A549 (cell line): ENCODE measurements around the gene TRIM71.

Experiments
- CBX2 ChIP-seq: fragments of 200-600 bp; sonication (generic); IDR thresholded peaks from 2 replicates; pipeline ENCODE4 v1.6.1; 2016; ENCODE audit warnings: low read depth, mild to moderate bottlenecking, borderline replicate concordance
- CHD2 ChIP-seq: fragments of 150-350 bp; IDR thresholded peaks from 2 replicates; pipeline ENCODE4 v1.6.1; 2014; ENCODE audit warnings: low read length; ENCODE audit not compliant: partially characterized antibody
- CHD4 ChIP-seq: fragments of 200-600 bp; sonication (generic); IDR thresholded peaks from 2 replicates; pipeline ENCODE4 v1.6.1; 2016; ENCODE audit warnings: antibody characterized with exemption, mild to moderate bottlenecking, borderline replicate concordance
- EP300 ChIP-seq, 2 experiments: fragments of >200 bp; sonication (Bioruptor Twin); formaldehyde crosslinking; IDR thresholded peaks; 2 replicates in 1 of 2; 3 replicates in 1 of 2; pipeline ENCODE4 v1.6.1; 2016 to 2017
- MAZ ChIP-seq: fragments of 150-350 bp; IDR thresholded peaks from 2 replicates; pipeline ENCODE4 v1.6.1; 2014; ENCODE audit warnings: antibody characterized with exemption, low read depth, low read length, borderline replicate concordance
- POLR2A ChIP-seq: IDR thresholded peaks from 2 replicates; pipeline ENCODE4 v1.6.1; 2012; ENCODE audit warnings: mild to moderate bottlenecking, low read length
- POLR2AphosphoS2 ChIP-seq: conservative IDR thresholded peaks from 2 replicates; pipeline ENCODE4 v1.6.1; 2012; ENCODE audit warnings: low read length, improper control_type of control experiment, inconsistent platforms
- RAD21 ChIP-seq, 2 experiments: fragments of >200 bp in 1 of 2; sonication (Bioruptor Twin) in 1 of 2; formaldehyde crosslinking in 1 of 2; IDR thresholded peaks in 1 of 2; conservative IDR thresholded peaks in 1 of 2; 2 replicates in 1 of 2; 3 replicates in 1 of 2; pipeline ENCODE4 v1.6.1; 2012 to 2018; ENCODE audit warnings: inconsistent platforms in 1 of 2
- TFCP2L1 ChIP-seq: fragments of 250-450 bp; sonication (Bioruptor Pico); IDR thresholded peaks from 2 replicates; pipeline ENCODE4 v1.5.0; 2021; ENCODE audit warnings: mild to moderate bottlenecking
- TF ChIP-seq, protein P1 (sequence below): fragments of >200 bp; sonication (Bioruptor Twin); formaldehyde crosslinking; IDR thresholded peaks from 3 replicates; pipeline ENCODE4 v1.5.1; 2016
- TF ChIP-seq, protein P2 (sequence below): IDR thresholded peaks from 2 replicates; pipeline ENCODE4 v1.6.1; 2012
- TF ChIP-seq, protein P3 (sequence below): fragments of 150-350 bp; IDR thresholded peaks from 2 replicates; pipeline ENCODE4 v1.6.1; 2014; ENCODE audit warnings: low read depth, mild to moderate bottlenecking, low read length
- TF ChIP-seq, protein P4 (sequence below): fragments of 200-600 bp; sonication (generic); IDR thresholded peaks from 2 replicates; pipeline ENCODE4 v1.6.1; 2016; ENCODE audit warnings: antibody characterized with exemption, mild to moderate bottlenecking, moderate library complexity

DNA sequence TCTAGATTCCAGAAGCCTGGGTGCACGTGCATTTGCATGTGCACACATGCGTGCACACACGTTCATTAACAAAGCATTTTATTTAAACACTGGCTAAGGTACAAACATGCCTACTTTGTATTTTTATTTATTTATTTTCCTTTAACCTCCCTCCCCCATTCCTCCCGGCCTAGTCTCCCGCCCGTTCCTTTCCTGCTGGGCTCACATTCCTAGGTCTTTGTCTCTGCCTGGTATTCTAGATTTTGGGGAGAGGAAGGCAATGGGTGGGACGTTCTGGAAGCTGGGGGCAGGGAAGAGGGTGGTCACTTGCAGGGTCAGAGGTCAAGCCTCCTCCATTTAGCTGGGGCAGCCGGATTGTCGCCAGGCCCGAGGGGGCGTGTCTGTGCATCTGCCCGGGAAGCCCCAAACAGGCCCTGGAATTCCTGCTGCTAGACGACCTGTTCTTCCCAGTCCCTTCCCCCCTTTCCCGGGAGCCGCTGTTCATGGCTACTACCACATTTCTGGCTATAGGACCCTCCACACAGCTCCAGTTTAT is 51.8 kb downstream of the TRIM71 start:
- TF ChIP-seq, protein P1, sequence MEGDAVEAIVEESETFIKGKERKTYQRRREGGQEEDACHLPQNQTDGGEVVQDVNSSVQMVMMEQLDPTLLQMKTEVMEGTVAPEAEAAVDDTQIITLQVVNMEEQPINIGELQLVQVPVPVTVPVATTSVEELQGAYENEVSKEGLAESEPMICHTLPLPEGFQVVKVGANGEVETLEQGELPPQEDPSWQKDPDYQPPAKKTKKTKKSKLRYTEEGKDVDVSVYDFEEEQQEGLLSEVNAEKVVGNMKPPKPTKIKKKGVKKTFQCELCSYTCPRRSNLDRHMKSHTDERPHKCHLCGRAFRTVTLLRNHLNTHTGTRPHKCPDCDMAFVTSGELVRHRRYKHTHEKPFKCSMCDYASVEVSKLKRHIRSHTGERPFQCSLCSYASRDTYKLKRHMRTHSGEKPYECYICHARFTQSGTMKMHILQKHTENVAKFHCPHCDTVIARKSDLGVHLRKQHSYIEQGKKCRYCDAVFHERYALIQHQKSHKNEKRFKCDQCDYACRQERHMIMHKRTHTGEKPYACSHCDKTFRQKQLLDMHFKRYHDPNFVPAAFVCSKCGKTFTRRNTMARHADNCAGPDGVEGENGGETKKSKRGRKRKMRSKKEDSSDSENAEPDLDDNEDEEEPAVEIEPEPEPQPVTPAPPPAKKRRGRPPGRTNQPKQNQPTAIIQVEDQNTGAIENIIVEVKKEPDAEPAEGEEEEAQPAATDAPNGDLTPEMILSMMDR: no peak
- TF ChIP-seq TFCP2L1 (CRISPR knock-in tag) (no peak), POLR2AphosphoS2 (no peak), CHD2 (no peak), POLR2A (no peak), CBX2 (no peak), CHD4 (no peak), RAD21 (conservative IDR thresholded peaks at IDR 0.05 in 1 of 2, IDR thresholded peaks at IDR 0.05 in 1 of 2) (no peak), MAZ (no peak), EP300 (IDR thresholded peaks at IDR 0.05) (no peak)
- TF ChIP-seq, protein P2, sequence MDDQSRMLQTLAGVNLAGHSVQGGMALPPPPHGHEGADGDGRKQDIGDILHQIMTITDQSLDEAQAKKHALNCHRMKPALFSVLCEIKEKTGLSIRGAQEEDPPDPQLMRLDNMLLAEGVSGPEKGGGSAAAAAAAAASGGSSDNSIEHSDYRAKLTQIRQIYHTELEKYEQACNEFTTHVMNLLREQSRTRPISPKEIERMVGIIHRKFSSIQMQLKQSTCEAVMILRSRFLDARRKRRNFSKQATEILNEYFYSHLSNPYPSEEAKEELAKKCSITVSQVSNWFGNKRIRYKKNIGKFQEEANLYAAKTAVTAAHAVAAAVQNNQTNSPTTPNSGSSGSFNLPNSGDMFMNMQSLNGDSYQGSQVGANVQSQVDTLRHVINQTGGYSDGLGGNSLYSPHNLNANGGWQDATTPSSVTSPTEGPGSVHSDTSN: no peak
- TF ChIP-seq, protein P3, sequence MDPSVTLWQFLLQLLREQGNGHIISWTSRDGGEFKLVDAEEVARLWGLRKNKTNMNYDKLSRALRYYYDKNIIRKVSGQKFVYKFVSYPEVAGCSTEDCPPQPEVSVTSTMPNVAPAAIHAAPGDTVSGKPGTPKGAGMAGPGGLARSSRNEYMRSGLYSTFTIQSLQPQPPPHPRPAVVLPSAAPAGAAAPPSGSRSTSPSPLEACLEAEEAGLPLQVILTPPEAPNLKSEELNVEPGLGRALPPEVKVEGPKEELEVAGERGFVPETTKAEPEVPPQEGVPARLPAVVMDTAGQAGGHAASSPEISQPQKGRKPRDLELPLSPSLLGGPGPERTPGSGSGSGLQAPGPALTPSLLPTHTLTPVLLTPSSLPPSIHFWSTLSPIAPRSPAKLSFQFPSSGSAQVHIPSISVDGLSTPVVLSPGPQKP: no peak
- TF ChIP-seq, protein P4, sequence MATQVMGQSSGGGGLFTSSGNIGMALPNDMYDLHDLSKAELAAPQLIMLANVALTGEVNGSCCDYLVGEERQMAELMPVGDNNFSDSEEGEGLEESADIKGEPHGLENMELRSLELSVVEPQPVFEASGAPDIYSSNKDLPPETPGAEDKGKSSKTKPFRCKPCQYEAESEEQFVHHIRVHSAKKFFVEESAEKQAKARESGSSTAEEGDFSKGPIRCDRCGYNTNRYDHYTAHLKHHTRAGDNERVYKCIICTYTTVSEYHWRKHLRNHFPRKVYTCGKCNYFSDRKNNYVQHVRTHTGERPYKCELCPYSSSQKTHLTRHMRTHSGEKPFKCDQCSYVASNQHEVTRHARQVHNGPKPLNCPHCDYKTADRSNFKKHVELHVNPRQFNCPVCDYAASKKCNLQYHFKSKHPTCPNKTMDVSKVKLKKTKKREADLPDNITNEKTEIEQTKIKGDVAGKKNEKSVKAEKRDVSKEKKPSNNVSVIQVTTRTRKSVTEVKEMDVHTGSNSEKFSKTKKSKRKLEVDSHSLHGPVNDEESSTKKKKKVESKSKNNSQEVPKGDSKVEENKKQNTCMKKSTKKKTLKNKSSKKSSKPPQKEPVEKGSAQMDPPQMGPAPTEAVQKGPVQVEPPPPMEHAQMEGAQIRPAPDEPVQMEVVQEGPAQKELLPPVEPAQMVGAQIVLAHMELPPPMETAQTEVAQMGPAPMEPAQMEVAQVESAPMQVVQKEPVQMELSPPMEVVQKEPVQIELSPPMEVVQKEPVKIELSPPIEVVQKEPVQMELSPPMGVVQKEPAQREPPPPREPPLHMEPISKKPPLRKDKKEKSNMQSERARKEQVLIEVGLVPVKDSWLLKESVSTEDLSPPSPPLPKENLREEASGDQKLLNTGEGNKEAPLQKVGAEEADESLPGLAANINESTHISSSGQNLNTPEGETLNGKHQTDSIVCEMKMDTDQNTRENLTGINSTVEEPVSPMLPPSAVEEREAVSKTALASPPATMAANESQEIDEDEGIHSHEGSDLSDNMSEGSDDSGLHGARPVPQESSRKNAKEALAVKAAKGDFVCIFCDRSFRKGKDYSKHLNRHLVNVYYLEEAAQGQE: no peak
